ENCODE measurements around the gene FEM1A.

Gene FEM1A

GRCh38 chr19:4754248-4754647 is 37.3 kb upstream of the FEM1A start:
- no peak overlapping the region for H3K4me3 ChIP-seq (ENCODE audit: low read depth in 1 of 2, low read length in 2 of 2)
- no peaks in the 10 kb centered on the region for H3K27me3 ChIP-seq (ENCODE audit: control insufficient read depth in 1 of 2, insufficient read depth in 2 of 2, low read length in 2 of 2)
- H3K27ac ChIP-seq (ENCODE audit: low read depth, low read length), result no peak overlapping the region
- no peaks in the 10 kb centered on the region for H3K36me3 ChIP-seq (ENCODE audit: control insufficient read depth in 1 of 2, insufficient read depth in 2 of 2, low read length in 2 of 2)
- no peaks in the 10 kb centered on the region for H3K9me3 ChIP-seq (ENCODE audit: control insufficient read depth in 1 of 2, low read length in 2 of 2)
- H3K9ac ChIP-seq (ENCODE audit: low read depth in 1 of 2, low read length in 2 of 2), result no peak overlapping the region
- H3K4me1 ChIP-seq (ENCODE audit: control insufficient read depth in 1 of 2, insufficient read depth in 2 of 2, low read length in 2 of 2), result peaks cover under 1 to 1% of the 10 kb centered on the region in 2 donors

DNA sequence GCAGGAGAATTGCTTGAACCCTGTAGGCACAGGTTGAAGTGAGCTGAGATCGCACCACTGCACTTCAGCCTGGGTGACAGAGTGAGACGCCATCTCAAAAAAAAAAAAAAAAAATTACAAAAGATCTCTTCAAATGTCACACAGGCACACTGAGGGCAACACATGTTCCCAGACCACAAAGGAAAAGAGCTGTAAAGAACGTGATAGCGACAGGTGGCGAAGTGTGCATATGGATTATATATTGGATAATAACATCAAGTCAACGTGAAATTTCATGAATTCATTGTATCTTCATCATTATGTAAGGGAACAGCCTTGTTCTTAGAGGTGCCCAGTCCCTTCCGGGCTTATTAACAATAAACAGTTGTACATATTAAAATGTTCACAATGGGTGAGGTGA is 36.1 kb upstream of the FEM1A start:
- Histone ChIP-seq H3K9me3 (ENCODE audit: control insufficient read depth in 1 of 2, low read length in 2 of 2) (no peaks in the 10 kb centered on the region), H3K27ac (ENCODE audit: low read depth, low read length) (no peak overlapping the region), H3K4me1 (ENCODE audit: control insufficient read depth in 1 of 2, insufficient read depth in 2 of 2, low read length in 2 of 2) (peaks cover 9 to 12% of the 10 kb centered on the region in 2 donors), H3K36me3 (ENCODE audit: control insufficient read depth in 1 of 2, insufficient read depth in 2 of 2, low read length in 2 of 2) (no peaks in the 10 kb centered on the region), H3K27me3 (ENCODE audit: control insufficient read depth in 1 of 2, insufficient read depth in 2 of 2, low read length in 2 of 2) (no peaks in the 10 kb centered on the region), H3K4me3 (ENCODE audit: low read depth in 1 of 2, low read length in 2 of 2) (no peak overlapping the region), H3K9ac (ENCODE audit: low read depth in 1 of 2, low read length in 2 of 2) (no peak overlapping the region)

DNA sequence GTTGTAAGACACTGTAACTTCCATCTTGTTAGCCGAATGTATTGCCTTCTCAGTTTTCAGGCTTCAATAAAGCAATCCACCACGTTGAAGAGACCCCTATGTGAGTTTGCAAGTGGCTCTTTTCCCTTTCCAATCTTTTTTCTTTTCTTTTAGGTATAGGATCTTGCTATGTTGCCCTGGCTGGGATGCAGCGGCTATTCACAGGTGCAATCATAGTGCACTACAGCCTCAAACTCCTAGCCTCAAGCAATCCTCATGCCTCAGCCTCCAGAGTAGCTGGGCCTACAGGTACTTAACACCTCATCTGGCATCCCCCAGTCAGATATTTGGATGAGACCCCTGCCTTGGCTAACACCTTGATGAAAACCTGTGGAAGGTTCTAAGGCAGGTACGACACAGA is 33.5 kb upstream of the FEM1A start:
- Histone ChIP-seq H3K36me3 (ENCODE audit: control insufficient read depth in 1 of 2, insufficient read depth in 2 of 2, low read length in 2 of 2) (no peaks in the 10 kb centered on the region), H3K27ac (ENCODE audit: low read depth, low read length) (no peak overlapping the region), H3K9ac (ENCODE audit: low read depth in 1 of 2, low read length in 2 of 2) (no peak overlapping the region)

GRCh38 chr19:4758659-4759058 is 32.9 kb upstream of the FEM1A start:
- Histone ChIP-seq H3K27ac (ENCODE audit: low read depth, low read length) (no peak overlapping the region), H3K36me3 (ENCODE audit: control insufficient read depth in 1 of 2, insufficient read depth in 2 of 2, low read length in 2 of 2) (no peaks in the 10 kb centered on the region), H3K9ac (ENCODE audit: low read depth in 1 of 2, low read length in 2 of 2) (no peak overlapping the region), H3K9me3 (ENCODE audit: control insufficient read depth in 1 of 2, low read length in 2 of 2) (no peaks in the 10 kb centered on the region), H3K27me3 (ENCODE audit: control insufficient read depth in 1 of 2, insufficient read depth in 2 of 2, low read length in 2 of 2) (peaks cover 0 to under 1% of the 10 kb centered on the region in 2 donors), H3K4me1 (ENCODE audit: control insufficient read depth in 1 of 2, insufficient read depth in 2 of 2, low read length in 2 of 2) (peaks cover 9 to 12% of the 10 kb centered on the region in 2 donors), H3K4me3 (ENCODE audit: low read depth in 1 of 2, low read length in 2 of 2) (no peak overlapping the region)

More for the DNA sequence above, 33.5 kb upstream of the FEM1A start:
- Histone ChIP-seq H3K4me1 (ENCODE audit: control insufficient read depth in 1 of 2, insufficient read depth in 2 of 2, low read length in 2 of 2) (peaks cover 9 to 12% of the 10 kb centered on the region in 2 donors), H3K9me3 (ENCODE audit: control insufficient read depth in 1 of 2, low read length in 2 of 2) (no peaks in the 10 kb centered on the region), H3K27me3 (ENCODE audit: control insufficient read depth in 1 of 2, insufficient read depth in 2 of 2, low read length in 2 of 2) (no peaks in the 10 kb centered on the region), H3K4me3 (ENCODE audit: low read depth in 1 of 2, low read length in 2 of 2) (no peak overlapping the region)

DNA sequence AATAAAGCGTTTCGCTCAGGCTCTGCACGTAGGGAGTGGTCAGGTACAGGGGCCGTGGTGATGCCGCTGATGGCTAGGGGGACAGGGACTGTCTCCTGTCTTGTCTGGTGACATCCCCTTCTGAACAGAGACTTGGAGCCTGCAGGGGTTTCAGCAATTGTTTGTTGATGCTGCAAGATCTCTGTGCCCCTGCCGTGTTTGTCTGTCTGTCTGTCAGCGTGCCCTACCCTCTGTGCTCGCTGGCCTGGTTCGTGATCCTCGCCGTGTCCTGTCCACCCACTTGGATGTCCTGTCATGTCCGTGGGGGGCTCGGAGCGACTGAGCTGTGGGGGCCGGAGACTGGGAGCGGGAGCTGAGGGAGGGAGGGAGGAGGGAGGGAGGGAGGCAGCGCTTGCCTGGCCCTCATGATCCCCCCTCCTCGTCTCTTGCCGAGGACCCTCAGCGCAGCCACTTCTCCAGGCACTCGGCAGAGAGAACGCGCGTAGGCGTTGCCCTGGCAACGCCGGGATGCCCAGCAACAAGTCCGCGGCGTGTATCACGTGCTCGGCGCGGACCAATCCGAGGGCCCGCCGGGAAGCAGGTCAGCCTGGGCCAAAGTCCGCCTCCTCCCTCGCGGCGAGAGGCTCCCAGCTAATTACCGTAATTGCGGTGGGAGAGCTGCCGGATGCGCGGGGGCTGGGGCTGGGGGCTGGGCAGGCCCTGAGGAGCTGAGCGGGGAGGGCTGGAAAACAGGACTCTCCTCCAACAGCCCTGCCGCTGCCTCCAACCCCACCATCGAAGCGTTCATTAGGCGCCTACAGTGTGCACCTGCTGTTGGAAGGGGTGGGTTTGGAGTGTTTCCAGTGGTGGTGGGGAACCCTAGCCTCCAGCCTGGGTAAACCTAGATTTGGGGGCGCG is 31.9 kb upstream of the FEM1A start:
- H3K27ac ChIP-seq (ENCODE audit: low read depth, low read length), result no peak overlapping the region
- peaks cover 9 to 12% of the 10 kb centered on the region in 2 donors for H3K4me1 ChIP-seq (ENCODE audit: control insufficient read depth in 1 of 2, insufficient read depth in 2 of 2, low read length in 2 of 2)
- no peaks in the 10 kb centered on the region for H3K36me3 ChIP-seq (ENCODE audit: control insufficient read depth in 1 of 2, insufficient read depth in 2 of 2, low read length in 2 of 2)
- peaks cover 0 to 4% of the 10 kb centered on the region in 2 donors for H3K27me3 ChIP-seq (ENCODE audit: control insufficient read depth in 1 of 2, insufficient read depth in 2 of 2, low read length in 2 of 2)
- no peaks in the 10 kb centered on the region for H3K9me3 ChIP-seq (ENCODE audit: control insufficient read depth in 1 of 2, low read length in 2 of 2)
- H3K4me3 ChIP-seq (ENCODE audit: low read depth in 1 of 2, low read length in 2 of 2), result peak overlapping the region; percentile 44 to 69
- H3K9ac ChIP-seq (ENCODE audit: low read depth in 1 of 2, low read length in 2 of 2), result no peak overlapping the region

- peak overlapping the region; percentile 44 to 69 for H3K4me3 ChIP-seq (ENCODE audit: low read depth in 1 of 2, low read length in 2 of 2)
- no peaks in the 10 kb centered on the region for H3K36me3 ChIP-seq (ENCODE audit: control insufficient read depth in 1 of 2, insufficient read depth in 2 of 2, low read length in 2 of 2)
- H3K27ac ChIP-seq (ENCODE audit: low read depth, low read length), result no peak overlapping the region
- no peak overlapping the region for H3K9ac ChIP-seq (ENCODE audit: low read depth in 1 of 2, low read length in 2 of 2)
- H3K9me3 ChIP-seq (ENCODE audit: control insufficient read depth in 1 of 2, low read length in 2 of 2), result no peaks in the 10 kb centered on the region
- H3K4me1 ChIP-seq (ENCODE audit: control insufficient read depth in 1 of 2, insufficient read depth in 2 of 2, low read length in 2 of 2), result peaks cover 9 to 12% of the 10 kb centered on the region in 2 donors
- H3K27me3 ChIP-seq (ENCODE audit: control insufficient read depth in 1 of 2, insufficient read depth in 2 of 2, low read length in 2 of 2), result peaks cover 0 to 4% of the 10 kb centered on the region in 2 donors
These were observed 31.3 kb upstream of the FEM1A start for GRCh38 chr19:4760285-4760650.

GRCh38 chr19:4763021-4763420 is 28.5 kb upstream of the FEM1A start:
- Histone ChIP-seq H3K4me3 (ENCODE audit: low read depth in 1 of 2, low read length in 2 of 2) (no peak overlapping the region), H3K27me3 (ENCODE audit: control insufficient read depth in 1 of 2, insufficient read depth in 2 of 2, low read length in 2 of 2) (peaks cover 0 to 4% of the 10 kb centered on the region in 2 donors), H3K9me3 (ENCODE audit: control insufficient read depth in 1 of 2, low read length in 2 of 2) (no peaks in the 10 kb centered on the region), H3K36me3 (ENCODE audit: control insufficient read depth in 1 of 2, insufficient read depth in 2 of 2, low read length in 2 of 2) (no peaks in the 10 kb centered on the region), H3K27ac (ENCODE audit: low read depth, low read length) (no peak overlapping the region), H3K9ac (ENCODE audit: low read depth in 1 of 2, low read length in 2 of 2) (no peak overlapping the region), H3K4me1 (ENCODE audit: control insufficient read depth in 1 of 2, insufficient read depth in 2 of 2, low read length in 2 of 2) (peaks cover 9 to 12% of the 10 kb centered on the region in 2 donors)

- H3K9ac ChIP-seq (ENCODE audit: low read depth in 1 of 2, low read length in 2 of 2), result no peak overlapping the region
- peaks cover 8 to 10% of the 10 kb centered on the region in 2 donors for H3K4me1 ChIP-seq (ENCODE audit: control insufficient read depth in 1 of 2, insufficient read depth in 2 of 2, low read length in 2 of 2)
- no peaks in the 10 kb centered on the region for H3K36me3 ChIP-seq (ENCODE audit: control insufficient read depth in 1 of 2, insufficient read depth in 2 of 2, low read length in 2 of 2)
- no peak overlapping the region for H3K27ac ChIP-seq (ENCODE audit: low read depth, low read length)
- no peaks in the 10 kb centered on the region for H3K9me3 ChIP-seq (ENCODE audit: control insufficient read depth in 1 of 2, low read length in 2 of 2)
- no peak overlapping the region for H3K4me3 ChIP-seq (ENCODE audit: low read depth in 1 of 2, low read length in 2 of 2)
- H3K27me3 ChIP-seq (ENCODE audit: control insufficient read depth in 1 of 2, insufficient read depth in 2 of 2, low read length in 2 of 2), result peaks cover 0 to 4% of the 10 kb centered on the region in 2 donors
These were observed 27.2 kb upstream of the FEM1A start for GRCh38 chr19:4764393-4764660.

DNA sequence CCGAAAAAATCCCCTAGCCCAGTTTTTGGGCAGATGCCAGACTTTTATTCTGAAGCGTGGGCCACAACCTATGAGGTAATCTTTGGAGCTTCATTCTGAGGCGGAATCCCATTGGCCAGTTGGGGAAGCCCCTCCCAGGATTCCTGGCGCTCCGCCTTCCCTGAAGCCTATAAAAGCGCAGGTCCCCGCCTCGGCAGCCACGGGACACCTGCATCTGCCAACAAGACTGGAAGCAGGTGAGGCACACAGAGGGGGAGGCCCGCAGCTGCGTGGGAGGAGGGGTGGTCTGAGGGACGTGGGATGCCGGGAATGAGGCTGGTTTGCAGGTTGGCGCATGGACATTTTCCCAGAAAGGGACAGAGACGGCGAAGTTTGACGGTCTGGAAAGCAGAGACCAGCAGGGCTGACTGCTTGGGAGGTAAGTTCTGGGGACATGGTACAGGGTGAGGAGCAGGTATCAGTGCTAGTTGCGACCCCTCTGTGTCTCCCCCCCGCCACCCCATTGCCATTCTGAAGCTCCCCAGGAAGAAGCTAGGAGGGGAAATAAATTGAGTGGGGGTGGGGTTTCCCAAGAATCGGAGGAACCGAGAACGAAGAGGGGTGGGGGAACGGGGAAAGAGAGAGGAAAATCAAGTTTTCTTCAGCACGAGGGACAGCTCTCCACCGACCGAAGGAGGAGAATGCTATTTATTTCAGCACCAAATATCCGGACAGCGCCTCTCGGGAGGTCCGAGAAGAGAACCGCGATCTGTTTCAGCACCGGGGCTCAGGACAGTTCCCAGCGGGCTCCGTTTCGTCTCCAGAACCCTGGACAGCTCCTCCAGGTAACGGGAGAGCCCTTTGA is 22.4 kb upstream of the FEM1A start:
- no peaks in the 10 kb centered on the region for H3K4me1 ChIP-seq (ENCODE audit: control insufficient read depth in 1 of 2, insufficient read depth in 2 of 2, low read length in 2 of 2)
- no peak overlapping the region for H3K9ac ChIP-seq (ENCODE audit: low read depth in 1 of 2, low read length in 2 of 2)
- no peaks in the 10 kb centered on the region for H3K9me3 ChIP-seq (ENCODE audit: control insufficient read depth in 1 of 2, low read length in 2 of 2)
- H3K4me3 ChIP-seq (ENCODE audit: low read depth in 1 of 2, low read length in 2 of 2), result no peak overlapping the region
- H3K27me3 ChIP-seq (ENCODE audit: control insufficient read depth in 1 of 2, insufficient read depth in 2 of 2, low read length in 2 of 2), result peaks cover 0 to 3% of the 10 kb centered on the region in 2 donors
- H3K27ac ChIP-seq (ENCODE audit: low read depth, low read length), result no peak overlapping the region
- H3K36me3 ChIP-seq (ENCODE audit: control insufficient read depth in 1 of 2, insufficient read depth in 2 of 2, low read length in 2 of 2), result no peaks in the 10 kb centered on the region

DNA sequence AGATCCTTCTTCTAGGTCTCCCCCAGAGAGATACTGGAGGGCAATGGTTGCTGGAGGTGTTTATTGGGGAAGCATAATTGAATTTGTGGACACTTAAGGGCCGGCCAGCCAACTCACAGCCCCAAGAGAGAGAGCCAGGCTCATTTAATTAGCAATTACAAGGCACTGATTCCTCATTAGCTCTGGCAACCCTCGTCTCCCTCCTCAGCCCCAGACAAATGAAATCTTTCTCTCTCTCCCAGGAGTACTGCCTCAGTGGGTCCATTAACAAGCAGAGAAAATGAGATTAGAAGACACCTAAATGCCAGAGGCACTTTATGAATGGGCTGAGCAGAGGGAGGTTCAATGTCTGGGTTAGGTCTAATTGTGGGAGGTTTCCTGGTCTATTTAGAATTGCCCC is 19.0 kb upstream of the FEM1A start:
- Histone ChIP-seq H3K4me3 (ENCODE audit: low read depth in 1 of 2, low read length in 2 of 2) (no peak overlapping the region), H3K27me3 (ENCODE audit: control insufficient read depth in 1 of 2, insufficient read depth in 2 of 2, low read length in 2 of 2) (peaks cover 0 to 3% of the 10 kb centered on the region in 2 donors), H3K36me3 (ENCODE audit: control insufficient read depth in 1 of 2, insufficient read depth in 2 of 2, low read length in 2 of 2) (no peaks in the 10 kb centered on the region), H3K27ac (ENCODE audit: low read depth, low read length) (no peak overlapping the region), H3K9me3 (ENCODE audit: control insufficient read depth in 1 of 2, low read length in 2 of 2) (no peaks in the 10 kb centered on the region), H3K4me1 (ENCODE audit: control insufficient read depth in 1 of 2, insufficient read depth in 2 of 2, low read length in 2 of 2) (no peaks in the 10 kb centered on the region), H3K9ac (ENCODE audit: low read depth in 1 of 2, low read length in 2 of 2) (no peak overlapping the region)

Measured in duodenal mucosa (tissue), 2 donors.